ENCODE results near the gene SLC44A3. TPM values are rescaled to one million over a fixed set of nuclear protein-coding genes. Genes with fewer than 3 reads are reported as not detected.

SLC44A3 gene
- total RNA-seq, 2 donors from 2014 or later: 5.5 to 6.3 TPM

GRCh38 chr1:94892604-94893254 lies 72.6 kb downstream of the SLC44A3 start:
- Histone ChIP-seq H3K27ac (ENCODE audit: low read depth, low read length) (peak overlapping the region; percentile 38), H3K9me3 (ENCODE audit: control insufficient read depth, low read length) (no peaks in the 10 kb centered on the region), H3K36me3 (ENCODE audit: control insufficient read depth, insufficient read depth, low read length) (peaks cover 50% of the 10 kb centered on the region), H3K9ac (ENCODE audit: extremely low read depth, low read length, poor library complexity, severe bottlenecking) (no peak overlapping the region), H3K4me3 (ENCODE audit: low read length) (no peak overlapping the region), H3K27me3 (ENCODE audit: control insufficient read depth, insufficient read depth, low read length, poor library complexity, severe bottlenecking) (no peaks in the 10 kb centered on the region), H3K4me1 (ENCODE audit: control insufficient read depth, insufficient read depth, low read length) (no peaks in the 10 kb centered on the region)
- Mint-ChIP-seq H3K4me3 (no peak overlapping the region), H3K27me3 (ENCODE audit: insufficient read depth) (no peaks in the 10 kb centered on the region), H3K4me1 (peaks cover 21% of the 10 kb centered on the region), H3K27ac (peak overlapping the region; percentile 35), H3K9me3 (no peaks in the 10 kb centered on the region), H3K36me3 (ENCODE audit: low read depth) (peaks cover 55% of the 10 kb centered on the region)
- no peak for DNase-seq
- WGBS, 2 experiments (ENCODE audit: insufficient coverage in 1 of 2, insufficient read length in 1 of 2): 96 to 97% methylated on average over 4 of the region's 4 CpGs
- TF ChIP-seq CTCF (conservative IDR thresholded peaks at IDR 0.05): no peak

GRCh38 chr1:94894630-94895029 lies 74.5 kb downstream of the SLC44A3 start:
- H3K9me3 ChIP-seq (ENCODE audit: control insufficient read depth, low read length): no peaks in the 10 kb centered on the region
- Mint-ChIP-seq H3K27me3 (ENCODE audit: insufficient read depth) (no peaks in the 10 kb centered on the region), H3K36me3 (ENCODE audit: low read depth) (peaks cover 70% of the 10 kb centered on the region), H3K4me3 (no peak overlapping the region), H3K4me1 (peaks cover 11% of the 10 kb centered on the region), H3K27ac (no peak overlapping the region), H3K9me3 (no peaks in the 10 kb centered on the region)
- WGBS, 2 experiments (ENCODE audit: insufficient coverage in 1 of 2, insufficient read length in 1 of 2): 76 to 90% methylated on average over 2 to 4 of the region's 4 CpGs
- H3K4me1 ChIP-seq (ENCODE audit: control insufficient read depth, insufficient read depth, low read length): no peaks in the 10 kb centered on the region
- H3K27ac ChIP-seq (ENCODE audit: low read depth, low read length): no peak overlapping the region
- H3K36me3 ChIP-seq (ENCODE audit: control insufficient read depth, insufficient read depth, low read length): peaks cover 69% of the 10 kb centered on the region
- H3K27me3 ChIP-seq (ENCODE audit: control insufficient read depth, insufficient read depth, low read length, poor library complexity, severe bottlenecking): no peaks in the 10 kb centered on the region
- TF ChIP-seq CTCF (conservative IDR thresholded peaks at IDR 0.05): no peak
- DNase-seq: no peak
- no peak overlapping the region for H3K9ac ChIP-seq (ENCODE audit: extremely low read depth, low read length, poor library complexity, severe bottlenecking)
- H3K4me3 ChIP-seq (ENCODE audit: low read length): no peak overlapping the region

- Histone ChIP-seq H3K4me1 (ENCODE audit: control insufficient read depth, insufficient read depth, low read length) (no peaks in the 10 kb centered on the region), H3K4me3 (ENCODE audit: low read length) (no peak overlapping the region), H3K9ac (ENCODE audit: extremely low read depth, low read length, poor library complexity, severe bottlenecking) (no peak overlapping the region), H3K36me3 (ENCODE audit: control insufficient read depth, insufficient read depth, low read length) (peaks cover 77% of the 10 kb centered on the region), H3K9me3 (ENCODE audit: control insufficient read depth, low read length) (no peaks in the 10 kb centered on the region), H3K27me3 (ENCODE audit: control insufficient read depth, insufficient read depth, low read length, poor library complexity, severe bottlenecking) (no peaks in the 10 kb centered on the region), H3K27ac (ENCODE audit: low read depth, low read length) (no peak overlapping the region)
- DNase-seq: no peak
- Mint-ChIP-seq H3K27me3 (ENCODE audit: insufficient read depth) (no peaks in the 10 kb centered on the region), H3K36me3 (ENCODE audit: low read depth) (peaks cover 70% of the 10 kb centered on the region), H3K27ac (no peak overlapping the region), H3K4me3 (no peak overlapping the region), H3K4me1 (peaks cover 11% of the 10 kb centered on the region), H3K9me3 (no peaks in the 10 kb centered on the region)
- WGBS, 2 experiments (ENCODE audit: insufficient coverage in 1 of 2, insufficient read length in 1 of 2): 91 to 100% methylated on average over 1 of the region's 1 CpG
- TF ChIP-seq CTCF (conservative IDR thresholded peaks at IDR 0.05): no peak
Observed at GRCh38 chr1:94895518-94895917, 75.4 kb downstream of the SLC44A3 start.
